Kidney (tissue), 14 donors: ENCODE results near the gene DNAAF1. TPM values are rescaled to one million over a fixed set of nuclear protein-coding genes. Genes with fewer than 3 reads are reported as not detected.

Experiments used
- DNase-seq, 5 donors: peaks; one replicate each; pipeline ENCODE4 v3.0.0-alpha.2; 2013 to 2020
- FAIRE-seq: peaks from 2 replicates; lab custom pipeline; 2012; peaks lifted over from hg19 to GRCh38; lab: Jason Lieb, UNC
- H3K27ac ChIP-seq, 2 donors: one replicate each; pipeline ENCODE4 v1.7.0; 2013; ENCODE audit warnings: low read depth in 2 of 2, low read length in 2 of 2, inconsistent platforms in 1 of 2
- H3K27me3 ChIP-seq: one replicate; pipeline ENCODE4 v1.7.1; 2013; ENCODE audit warnings: low read length, inconsistent platforms; ENCODE audit not compliant: control insufficient read depth, insufficient read depth
- H3K36me3 ChIP-seq, 3 donors: one replicate each; pipeline versions ENCODE4 v1.7.0 to v1.7.1; 2013; ENCODE audit warnings: low read length in 3 of 3, control low read depth in 1 of 3, inconsistent platforms in 1 of 3; ENCODE audit not compliant: insufficient read depth in 3 of 3, control insufficient read depth in 2 of 3
- H3K4me1 ChIP-seq, 3 donors: one replicate each; pipeline versions ENCODE4 v1.7.0 to v1.7.1; 2013; ENCODE audit warnings: low read length in 3 of 3, inconsistent platforms in 1 of 3, low read depth in 1 of 3; ENCODE audit not compliant: control insufficient read depth in 2 of 3, insufficient read depth in 2 of 3
- H3K4me3 ChIP-seq, 3 donors: one replicate each; pipeline versions ENCODE4 v1.7.0 to v1.8.1; 2013; ENCODE audit warnings: low read length in 3 of 3, control low read depth in 1 of 3, inconsistent platforms in 1 of 3
- H3K9ac ChIP-seq, 3 donors: one replicate each; pipeline versions ENCODE4 v1.7.0 to v1.7.1; 2013; ENCODE audit warnings: low read length in 3 of 3, control low read depth in 1 of 3, inconsistent platforms in 1 of 3
- H3K9me3 ChIP-seq, 3 donors: one replicate each; pipeline versions ENCODE4 v1.7.0 to v1.7.1; 2013; ENCODE audit warnings: low read length in 3 of 3, control low read depth in 1 of 3, inconsistent platforms in 1 of 3; ENCODE audit not compliant: control insufficient read depth in 2 of 3, insufficient read depth in 1 of 3
- intact Hi-C: fragments of 100-400 bp; cut with DNase I; formaldehyde crosslinking; loops from one replicate; pipeline ENCODE4 v1.11.1; 2022
- polyA plus RNA-seq: library from polyadenylated mRNA; stranded (reverse); fragments of 350-450 nt; fragmentation: Illumina TruSeq; extraction: RNeasy Lipid Tissue Mini Kit (QIAGEN cat#74804); gene quantifications from one replicate; pipeline ENCODE4 v1.2.3, GENCODE V29; 2014; ENCODE audit warnings: low read depth, low replicate concordance; ENCODE audit not compliant: insufficient read depth
- total RNA-seq: library from RNA; stranded (reverse); fragmentation: NEBNext Ultra II Directional; extraction: Animal tissue kit (Norgen Biotek cat#: 25700); gene quantifications from one replicate; pipeline ENCODE4 v1.2.1, GENCODE V29; 2021
- TF ChIP-seq, protein P1 (sequence below): IDR thresholded peaks from 3 replicates; pipeline ENCODE4 v1.5.1; 2012; ENCODE audit warnings: mild to moderate bottlenecking, moderate library complexity, borderline replicate concordance; ENCODE audit not compliant: insufficient read depth; ENCODE audit errors: extremely low read depth
- donor health status: control.
- donor health status: control.
- donor health status: control.
- donor health status: control.
- donor health status: control.
- donor health status: DM: yes; HTN: yes; CAD: no.
- donor health status: Normal renal cell carcinoma (clear cell type).

Gene DNAAF1
- total and polyA plus RNA-seq, 2 donors from 2014 or later: 2.4 to 4.8 TPM

DNA sequence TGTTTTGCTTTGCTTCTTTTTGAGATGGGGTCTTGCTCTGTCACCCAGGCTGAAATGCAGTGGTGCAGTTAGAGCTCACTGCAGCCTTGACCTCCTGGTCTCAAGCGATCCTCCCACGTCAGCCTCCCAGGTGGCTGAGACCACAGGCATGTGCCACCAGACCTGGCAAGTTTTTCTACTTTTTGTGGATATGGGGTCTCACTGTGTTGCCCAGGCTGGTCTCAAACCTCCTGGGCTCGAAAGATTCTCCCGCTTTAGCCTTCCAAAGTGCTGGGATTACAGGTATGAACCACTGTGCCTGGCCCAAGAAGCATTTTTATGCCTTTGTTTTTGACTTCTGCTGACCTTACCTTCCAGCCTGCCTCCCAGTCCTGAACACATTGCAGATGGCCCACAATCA is 10.1 kb downstream of the DNAAF1 start:
- H3K9ac ChIP-seq: no peak overlapping the region
- H3K4me3 ChIP-seq: no peak overlapping the region
- TF ChIP-seq, protein P1, sequence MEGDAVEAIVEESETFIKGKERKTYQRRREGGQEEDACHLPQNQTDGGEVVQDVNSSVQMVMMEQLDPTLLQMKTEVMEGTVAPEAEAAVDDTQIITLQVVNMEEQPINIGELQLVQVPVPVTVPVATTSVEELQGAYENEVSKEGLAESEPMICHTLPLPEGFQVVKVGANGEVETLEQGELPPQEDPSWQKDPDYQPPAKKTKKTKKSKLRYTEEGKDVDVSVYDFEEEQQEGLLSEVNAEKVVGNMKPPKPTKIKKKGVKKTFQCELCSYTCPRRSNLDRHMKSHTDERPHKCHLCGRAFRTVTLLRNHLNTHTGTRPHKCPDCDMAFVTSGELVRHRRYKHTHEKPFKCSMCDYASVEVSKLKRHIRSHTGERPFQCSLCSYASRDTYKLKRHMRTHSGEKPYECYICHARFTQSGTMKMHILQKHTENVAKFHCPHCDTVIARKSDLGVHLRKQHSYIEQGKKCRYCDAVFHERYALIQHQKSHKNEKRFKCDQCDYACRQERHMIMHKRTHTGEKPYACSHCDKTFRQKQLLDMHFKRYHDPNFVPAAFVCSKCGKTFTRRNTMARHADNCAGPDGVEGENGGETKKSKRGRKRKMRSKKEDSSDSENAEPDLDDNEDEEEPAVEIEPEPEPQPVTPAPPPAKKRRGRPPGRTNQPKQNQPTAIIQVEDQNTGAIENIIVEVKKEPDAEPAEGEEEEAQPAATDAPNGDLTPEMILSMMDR: no peak
- no peaks in the 10 kb centered on the region for H3K36me3 ChIP-seq
- H3K4me1 ChIP-seq: no peaks in the 10 kb centered on the region
- intact Hi-C loops: no loop called here
- no peaks in the 10 kb centered on the region for H3K9me3 ChIP-seq
- no peak for FAIRE-seq
- H3K27ac ChIP-seq: no peak overlapping the region
- no peaks in the 10 kb centered on the region for H3K27me3 ChIP-seq
- peak in 1 of 5 donors; percentile 16 for DNase-seq

DNA sequence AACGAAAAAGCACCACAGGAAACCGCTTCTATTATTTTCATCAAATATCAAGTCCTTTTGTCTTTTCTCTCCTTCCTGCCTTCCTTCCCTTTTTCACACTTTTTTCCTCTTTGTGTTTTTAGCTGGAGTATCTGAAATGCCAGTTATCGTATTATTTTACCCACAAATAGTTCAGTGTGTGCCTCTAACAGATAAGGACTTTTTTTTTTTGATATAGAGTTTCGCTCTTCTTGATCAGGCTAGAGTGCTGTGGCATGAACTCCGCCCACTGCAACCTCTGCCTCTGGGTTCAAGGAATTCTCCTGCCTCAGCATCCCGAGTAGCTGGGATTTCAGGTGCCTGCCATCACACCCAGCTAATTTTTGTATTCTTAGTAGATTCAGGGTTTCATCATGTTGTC is 10.7 kb downstream of the DNAAF1 start:
- no peaks in the 10 kb centered on the region for H3K36me3 ChIP-seq
- no peaks in the 10 kb centered on the region for H3K9me3 ChIP-seq
- TF ChIP-seq, protein P1: no peak
- no peak for FAIRE-seq
- no peak overlapping the region for H3K27ac ChIP-seq
- no peak overlapping the region for H3K9ac ChIP-seq
- DNase-seq: no peak
- intact Hi-C loops: no loop called here
- no peak overlapping the region for H3K4me3 ChIP-seq
- no peaks in the 10 kb centered on the region for H3K27me3 ChIP-seq
- H3K4me1 ChIP-seq: no peaks in the 10 kb centered on the region

DNA sequence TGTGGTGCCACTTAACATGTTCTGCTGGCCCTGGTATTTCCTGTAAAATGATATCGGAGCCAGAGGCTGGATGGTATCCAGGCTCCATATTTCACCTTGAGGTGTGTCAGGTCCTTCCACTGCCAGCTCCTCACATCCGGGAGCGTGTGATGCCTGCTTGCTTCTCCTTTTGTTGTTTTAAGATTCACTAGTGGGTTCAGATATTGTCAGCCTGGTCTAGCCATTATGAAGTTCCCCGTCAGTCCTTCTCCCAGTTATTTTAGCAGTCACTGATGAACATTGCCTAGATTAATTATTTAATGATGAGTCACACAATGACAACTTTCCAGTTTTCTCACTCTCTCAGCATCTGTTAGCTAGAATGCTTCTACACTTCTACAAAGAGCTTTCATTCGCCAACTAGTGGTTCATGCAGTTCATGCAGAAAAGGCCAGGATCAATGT is 11.3 kb downstream of the DNAAF1 start:
- no peaks in the 10 kb centered on the region for H3K36me3 ChIP-seq
- TF ChIP-seq, protein P1: no peak
- no peak overlapping the region for H3K27ac ChIP-seq
- intact Hi-C loops: no loop called here
- FAIRE-seq: no peak
- no peaks in the 10 kb centered on the region for H3K9me3 ChIP-seq
- no peaks in the 10 kb centered on the region for H3K27me3 ChIP-seq
- no peak for DNase-seq
- no peak overlapping the region for H3K4me3 ChIP-seq
- no peak overlapping the region for H3K9ac ChIP-seq
- no peaks in the 10 kb centered on the region for H3K4me1 ChIP-seq

DNA sequence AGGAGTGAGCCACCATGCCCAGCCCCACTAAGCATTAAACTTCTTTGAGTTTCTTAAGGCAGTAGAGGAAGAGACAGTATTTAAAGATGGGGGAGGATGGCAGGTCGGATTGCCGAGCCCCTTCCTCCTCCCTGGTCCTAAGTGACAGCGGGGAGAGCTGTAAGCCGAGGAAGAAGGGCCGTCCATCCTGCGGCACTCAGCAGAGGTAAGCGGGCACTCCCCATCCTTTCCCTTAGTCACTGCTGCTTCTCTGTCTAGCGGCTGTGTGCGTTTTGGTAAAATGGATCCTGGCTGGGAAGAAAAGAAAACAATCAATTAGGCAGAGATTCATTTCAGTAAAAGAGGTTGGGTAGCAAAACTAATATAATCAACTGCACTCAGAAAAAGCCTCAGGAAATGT is 13.9 kb downstream of the DNAAF1 start:
- Histone ChIP-seq H3K36me3 (no peaks in the 10 kb centered on the region), H3K27ac (no peak overlapping the region), H3K9ac (no peak overlapping the region), H3K9me3 (no peaks in the 10 kb centered on the region), H3K4me1 (no peaks in the 10 kb centered on the region), H3K4me3 (no peak overlapping the region), H3K27me3 (no peaks in the 10 kb centered on the region)
- TF ChIP-seq, protein P1: no peak
- FAIRE-seq (no peak), DNase-seq (no peak)
- intact Hi-C loops: no loop called here
